ENCODE data around the gene EPB41L1.

EPB41L1 gene

DNA sequence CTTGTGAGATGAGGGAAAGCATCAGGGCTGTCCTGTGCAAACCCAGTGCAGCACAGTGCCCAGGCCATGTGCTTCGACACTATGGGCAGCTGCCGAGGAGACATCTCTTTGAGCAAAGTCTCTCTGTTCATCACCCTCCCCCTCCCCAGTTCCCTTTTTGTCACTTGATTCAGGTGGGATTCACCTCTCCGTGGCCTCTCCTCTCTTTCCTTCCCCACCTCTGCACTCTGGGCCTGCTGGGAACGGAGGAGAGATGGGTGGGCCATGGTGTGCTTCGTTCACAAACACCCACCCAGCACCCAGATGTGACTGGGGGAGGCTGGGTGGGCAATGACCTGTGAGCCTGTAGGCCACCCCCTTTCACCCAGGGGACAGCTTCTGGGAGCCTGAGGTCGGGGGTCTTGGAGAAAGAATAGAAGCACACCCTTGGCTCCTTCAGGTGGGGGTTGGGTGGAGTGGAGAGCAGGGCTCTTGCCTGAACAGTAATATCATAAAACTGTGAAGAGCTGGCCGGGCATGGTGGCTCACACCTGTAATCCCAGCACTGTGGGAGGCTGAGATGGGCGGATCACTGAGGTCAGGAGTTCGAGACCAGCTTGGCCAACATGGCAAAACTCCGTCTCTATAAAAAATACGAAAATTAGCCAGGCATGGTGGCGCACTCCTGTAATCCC lies 118.1 kb downstream of the EPB41L1 start:
- H3K9me3 Mint-ChIP-seq (ENCODE audit: low read depth), result no peaks in the 10 kb centered on the region
- H3K4me3 Mint-ChIP-seq, result no peak overlapping the region
- H3K27me3 Mint-ChIP-seq, result peaks cover 2% of the 10 kb centered on the region
- no peaks in the 10 kb centered on the region for H3K4me1 Mint-ChIP-seq (ENCODE audit: low read depth)
- no peaks in the 10 kb centered on the region for H3K36me3 Mint-ChIP-seq
- no peak overlapping the region for H3K27ac Mint-ChIP-seq

DNA sequence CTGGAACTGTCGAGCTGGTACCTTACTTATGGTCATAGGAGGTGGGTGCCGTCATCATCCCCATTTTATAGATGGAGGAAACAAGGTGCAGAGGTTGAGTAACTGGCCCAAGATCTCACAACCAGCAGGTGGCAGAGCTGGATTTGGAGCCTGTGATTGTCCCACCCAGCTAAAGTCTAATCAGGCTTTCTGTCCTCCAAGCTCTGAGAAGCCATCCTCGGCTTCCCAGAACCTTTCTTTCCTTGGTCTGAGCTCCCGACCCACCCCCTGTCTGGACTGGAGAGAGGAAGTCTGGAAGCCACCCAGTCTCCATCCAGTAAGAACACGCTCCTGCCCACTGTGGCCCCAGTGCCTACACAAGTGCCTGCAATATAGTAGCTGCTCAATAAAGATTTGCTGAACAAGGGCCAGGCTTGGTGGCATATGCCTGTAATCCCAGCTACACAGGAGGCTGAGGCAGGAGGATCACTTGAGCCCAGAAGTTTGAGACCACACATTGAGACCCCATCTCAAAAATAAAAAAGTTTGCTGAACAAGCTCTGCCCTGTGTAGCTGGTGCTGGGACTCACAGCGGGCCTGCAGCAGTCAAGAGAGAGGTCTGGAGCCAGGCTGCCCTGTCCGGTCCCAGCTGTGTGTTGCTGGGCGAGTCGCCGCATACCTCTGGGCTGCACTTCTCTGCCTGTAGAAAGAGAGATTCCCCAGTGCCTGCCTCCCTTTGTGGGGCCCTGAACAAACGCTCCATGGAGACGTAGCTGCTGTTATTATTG lies 119.1 kb downstream of the EPB41L1 start:
- Mint-ChIP-seq H3K27ac (no peak overlapping the region), H3K9me3 (ENCODE audit: low read depth) (no peaks in the 10 kb centered on the region), H3K4me3 (no peak overlapping the region), H3K4me1 (ENCODE audit: low read depth) (no peaks in the 10 kb centered on the region), H3K27me3 (peaks cover 5% of the 10 kb centered on the region), H3K36me3 (no peaks in the 10 kb centered on the region)

DNA sequence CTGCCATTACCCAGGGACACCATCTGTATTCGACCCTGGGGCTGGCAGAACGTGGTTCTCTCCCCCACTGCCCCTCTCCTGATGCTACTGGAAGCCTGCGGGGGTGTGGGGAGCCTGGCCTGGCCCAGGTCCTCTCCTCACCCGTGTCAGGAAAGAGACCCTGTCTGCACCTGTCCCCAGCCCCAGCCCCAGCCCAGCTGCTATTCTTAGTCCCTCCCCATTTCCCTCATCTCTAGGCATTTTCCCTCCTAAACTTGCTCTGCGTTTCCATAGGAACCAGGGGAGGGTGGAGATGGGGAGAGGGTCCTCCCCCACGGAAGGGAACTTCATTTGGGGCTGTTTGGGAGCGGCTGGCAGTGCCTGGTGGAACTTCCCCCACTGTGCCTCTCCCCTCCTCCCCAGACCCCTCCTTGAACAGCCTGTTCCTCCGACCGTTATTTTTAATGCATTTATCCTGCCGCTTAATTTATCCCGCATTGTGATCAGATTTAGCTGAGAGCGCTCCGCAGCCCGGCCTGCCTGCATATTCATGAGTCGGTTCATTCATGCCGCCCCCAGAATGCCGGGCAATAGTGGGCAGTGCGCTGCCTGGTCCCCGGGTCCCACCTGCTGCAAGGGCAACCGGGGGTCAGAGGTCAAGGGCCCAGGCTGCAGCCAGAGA lies 119.8 kb downstream of the EPB41L1 start:
- H3K36me3 Mint-ChIP-seq, result no peaks in the 10 kb centered on the region
- H3K4me3 Mint-ChIP-seq, result no peak overlapping the region
- H3K9me3 Mint-ChIP-seq (ENCODE audit: low read depth), result no peaks in the 10 kb centered on the region
- no peaks in the 10 kb centered on the region for H3K4me1 Mint-ChIP-seq (ENCODE audit: low read depth)
- H3K27me3 Mint-ChIP-seq, result peaks cover 5% of the 10 kb centered on the region
- H3K27ac Mint-ChIP-seq, result no peak overlapping the region

DNA sequence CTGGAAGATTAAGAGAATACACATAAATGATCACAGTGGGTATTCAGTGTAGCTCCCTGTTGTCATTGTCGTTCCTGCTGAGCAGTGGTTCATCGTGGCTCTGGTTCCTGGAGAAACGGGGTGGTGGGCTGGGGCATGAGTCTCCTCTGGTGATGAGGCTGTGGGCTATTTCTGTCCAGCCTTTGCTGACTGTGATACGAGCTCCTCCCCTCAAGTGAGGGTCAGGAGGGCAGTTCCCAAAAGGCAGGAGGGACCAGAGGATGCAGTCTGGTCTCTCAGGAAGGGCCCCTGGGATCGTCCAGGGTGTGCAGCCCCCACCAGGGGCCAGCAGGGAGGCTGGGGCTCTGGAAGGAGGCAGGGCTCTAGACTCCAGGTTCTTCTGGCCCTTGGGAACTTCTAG lies 120.5 kb downstream of the EPB41L1 start:
- Mint-ChIP-seq H3K36me3 (no peaks in the 10 kb centered on the region), H3K4me3 (no peak overlapping the region), H3K4me1 (ENCODE audit: low read depth) (no peaks in the 10 kb centered on the region), H3K27me3 (peaks cover 6% of the 10 kb centered on the region), H3K27ac (no peak overlapping the region), H3K9me3 (ENCODE audit: low read depth) (no peaks in the 10 kb centered on the region)

DNA sequence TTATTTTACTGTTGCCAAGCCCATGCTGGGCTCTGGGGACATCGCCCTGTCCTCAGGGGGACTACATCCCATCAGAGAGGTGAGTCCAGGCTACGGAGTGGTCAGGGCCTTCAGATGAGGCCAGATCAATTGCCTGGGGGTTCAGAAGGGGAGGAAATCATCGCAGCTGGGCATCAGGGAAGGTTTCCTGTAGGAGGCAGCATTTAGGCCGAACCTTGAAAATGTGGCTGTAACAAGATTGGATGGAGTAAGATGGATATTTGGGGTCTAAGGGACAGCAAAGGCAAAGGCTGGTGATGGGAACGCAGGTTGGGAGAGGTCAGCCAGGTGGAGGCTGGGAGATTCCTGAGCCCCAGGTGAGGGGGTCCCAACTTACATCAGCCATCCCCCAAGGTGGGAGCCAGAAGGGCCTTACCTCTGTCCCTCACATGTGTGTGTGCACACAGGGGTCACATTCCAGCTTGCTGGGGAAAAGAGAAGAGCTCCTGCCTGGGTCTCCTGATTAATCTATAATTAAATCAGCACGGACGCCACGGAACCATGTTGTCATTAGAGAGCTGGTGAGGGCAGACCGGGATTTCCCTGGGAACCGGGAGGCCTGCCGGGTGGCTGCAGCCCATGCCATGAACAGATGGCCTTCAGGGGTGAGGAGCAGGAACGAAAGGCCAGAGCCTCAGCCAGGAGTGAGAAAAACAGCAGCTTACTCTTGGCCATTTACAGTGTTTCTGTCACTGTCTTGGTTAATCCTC lies 121.1 kb downstream of the EPB41L1 start:
- no peak overlapping the region for H3K4me3 Mint-ChIP-seq
- peaks cover 11% of the 10 kb centered on the region for H3K27me3 Mint-ChIP-seq
- no peaks in the 10 kb centered on the region for H3K9me3 Mint-ChIP-seq (ENCODE audit: low read depth)
- no peaks in the 10 kb centered on the region for H3K36me3 Mint-ChIP-seq
- no peaks in the 10 kb centered on the region for H3K4me1 Mint-ChIP-seq (ENCODE audit: low read depth)
- no peak overlapping the region for H3K27ac Mint-ChIP-seq

DNA sequence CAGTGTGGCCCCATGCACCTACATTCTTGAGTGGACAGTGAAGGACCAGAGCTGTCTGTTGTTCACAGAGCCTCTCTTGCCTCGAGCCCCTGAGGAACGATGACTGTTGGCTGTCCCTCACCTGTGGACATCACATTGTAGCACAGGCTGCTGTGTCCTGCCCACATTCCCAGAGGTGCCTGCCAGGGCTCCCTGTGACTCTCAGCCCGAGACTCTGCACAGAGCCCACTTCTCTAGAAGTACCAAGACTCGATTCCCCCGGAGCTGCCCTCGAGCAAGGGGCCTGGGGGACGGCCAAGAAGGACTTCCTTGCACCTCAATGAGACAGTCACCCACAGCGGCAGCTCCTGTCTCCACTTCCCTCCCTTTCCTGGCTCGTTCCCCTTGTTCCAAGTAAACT lies 123.0 kb downstream of the EPB41L1 start:
- H3K36me3 Mint-ChIP-seq, result no peaks in the 10 kb centered on the region
- no peak overlapping the region for H3K27ac Mint-ChIP-seq
- H3K9me3 Mint-ChIP-seq (ENCODE audit: low read depth), result no peaks in the 10 kb centered on the region
- H3K4me1 Mint-ChIP-seq (ENCODE audit: low read depth), result no peaks in the 10 kb centered on the region
- H3K27me3 Mint-ChIP-seq, result peaks cover 13% of the 10 kb centered on the region
- no peak overlapping the region for H3K4me3 Mint-ChIP-seq

DNA sequence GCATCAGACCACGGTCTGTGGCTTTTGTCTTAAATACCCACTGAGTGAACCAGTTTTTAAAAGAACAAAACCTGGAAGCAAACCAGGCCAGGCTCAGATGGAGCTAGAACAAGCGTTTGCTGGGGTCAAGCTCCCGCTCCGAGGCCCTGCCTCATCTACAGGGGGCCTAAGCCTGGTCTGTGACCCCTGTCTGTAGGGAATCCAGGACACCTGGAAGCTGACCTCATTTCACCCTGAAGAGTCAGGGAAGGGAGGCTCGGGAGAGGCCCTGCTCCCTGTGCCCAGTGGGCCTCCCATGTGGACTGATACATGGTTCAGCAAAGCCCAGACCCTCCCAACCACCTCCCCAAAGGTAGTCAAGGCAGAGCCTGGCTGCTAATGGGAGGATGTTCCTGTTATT lies 124.8 kb downstream of the EPB41L1 start:
- no peaks in the 10 kb centered on the region for H3K36me3 Mint-ChIP-seq
- no peak overlapping the region for H3K4me3 Mint-ChIP-seq
- H3K9me3 Mint-ChIP-seq (ENCODE audit: low read depth), result no peaks in the 10 kb centered on the region
- H3K27me3 Mint-ChIP-seq, result peaks cover 13% of the 10 kb centered on the region
- H3K27ac Mint-ChIP-seq, result no peak overlapping the region
- H3K4me1 Mint-ChIP-seq (ENCODE audit: low read depth), result no peaks in the 10 kb centered on the region

DNA sequence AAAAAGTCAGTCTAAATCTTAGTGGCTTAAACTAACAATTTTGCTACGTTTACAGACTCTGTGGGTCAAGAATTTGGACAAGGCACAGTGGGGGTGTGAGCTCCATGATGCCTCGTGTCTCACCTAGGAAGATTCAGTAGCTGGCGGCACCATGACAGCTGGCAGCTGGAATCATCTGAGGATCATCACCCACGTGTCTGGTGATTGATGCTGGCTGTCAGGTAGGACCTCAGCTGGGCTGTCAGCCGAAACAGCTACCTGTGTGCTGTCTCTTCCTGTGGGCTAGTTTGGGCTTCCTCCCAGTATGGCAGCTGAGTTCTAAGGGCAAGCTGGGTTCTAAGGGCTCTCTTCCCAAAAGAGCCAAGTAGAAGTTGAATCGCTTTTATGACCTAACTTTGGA lies 125.2 kb downstream of the EPB41L1 start:
- Mint-ChIP-seq H3K4me1 (ENCODE audit: low read depth) (no peaks in the 10 kb centered on the region), H3K36me3 (no peaks in the 10 kb centered on the region), H3K27me3 (peaks cover 13% of the 10 kb centered on the region), H3K4me3 (no peak overlapping the region), H3K27ac (no peak overlapping the region), H3K9me3 (ENCODE audit: low read depth) (no peaks in the 10 kb centered on the region)

DNA sequence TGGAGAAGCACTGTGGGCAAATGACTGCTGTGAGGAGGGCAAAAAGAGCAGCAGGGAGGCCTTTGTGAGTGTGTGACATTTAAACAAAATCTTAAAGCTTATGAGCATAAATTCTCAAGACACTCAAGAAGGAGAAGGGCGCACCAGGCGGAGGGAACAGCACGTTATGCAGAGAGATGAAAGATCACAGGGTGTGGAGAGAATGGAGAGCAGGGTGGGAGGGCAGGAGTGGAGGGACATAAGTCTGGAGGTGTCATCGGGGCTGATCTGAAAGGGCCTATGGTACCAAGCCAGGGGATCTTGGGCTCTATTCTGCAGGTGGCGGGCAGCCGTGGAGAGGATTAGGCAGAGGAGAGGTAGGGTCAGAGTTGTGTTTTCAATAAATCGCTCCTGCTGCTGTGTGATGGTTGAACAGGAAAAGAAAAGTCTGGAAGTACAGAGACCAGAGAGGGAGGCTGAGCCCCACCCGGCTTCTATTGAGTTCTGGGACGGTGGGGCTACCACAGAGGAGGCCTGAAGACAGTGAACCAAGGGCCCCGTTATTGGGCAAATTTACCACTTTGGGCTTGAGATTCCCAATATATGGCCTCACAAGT lies 127.3 kb downstream of the EPB41L1 start:
- no peak overlapping the region for H3K4me3 Mint-ChIP-seq
- H3K36me3 Mint-ChIP-seq, result no peaks in the 10 kb centered on the region
- H3K4me1 Mint-ChIP-seq (ENCODE audit: low read depth), result no peaks in the 10 kb centered on the region
- no peak overlapping the region for H3K27ac Mint-ChIP-seq
- H3K9me3 Mint-ChIP-seq (ENCODE audit: low read depth), result no peaks in the 10 kb centered on the region
- peaks cover 11% of the 10 kb centered on the region for H3K27me3 Mint-ChIP-seq
